Lung (tissue), 12 donors: Measurements from ENCODE around the gene LATS2. TPM values are rescaled to one million over a fixed set of nuclear protein-coding genes. Genes with fewer than 3 reads are reported as not detected.

Experiments used
- ATAC-seq: fragments of 200-7000 bp; cut with Tn5 transposase; one replicate; pipeline ENCODE4 v1.9.1; 2020; ENCODE audit warnings: moderate number of reproducible peaks; ENCODE audit not compliant: insufficient read depth, low FRiP score
- DNase-seq, 3 donors: peaks; one replicate each; pipeline ENCODE4 v3.0.0-alpha.2; 2013 to 2017
- H3K27ac ChIP-seq, 2 donors: one replicate each; pipeline ENCODE4 v1.5.1; 2013; ENCODE audit warnings: mild to moderate bottlenecking in 2 of 2, moderate library complexity in 2 of 2, control low read depth in 1 of 2, inconsistent platforms in 1 of 2, low read depth in 1 of 2, low read length in 1 of 2
- H3K27me3 ChIP-seq, 3 donors: one replicate each; pipeline ENCODE4 v1.5.1; 2013; ENCODE audit warnings: low read length in 2 of 3; ENCODE audit not compliant: control insufficient read depth in 3 of 3, insufficient read depth in 3 of 3
- H3K36me3 ChIP-seq, 4 donors: one replicate each; pipeline ENCODE4 v1.5.1; 2013; ENCODE audit warnings: low read length in 4 of 4, mild to moderate bottlenecking in 1 of 4, moderate library complexity in 1 of 4; ENCODE audit not compliant: control insufficient read depth in 4 of 4, insufficient read depth in 4 of 4
- H3K4me1 ChIP-seq, 5 donors: one replicate each; pipeline ENCODE4 v1.5.1; 2013; ENCODE audit warnings: low read length in 5 of 5, mild to moderate bottlenecking in 2 of 5, moderate library complexity in 1 of 5; ENCODE audit not compliant: control insufficient read depth in 5 of 5, insufficient read depth in 5 of 5
- H3K4me3 ChIP-seq: one replicate; pipeline ENCODE4 v1.5.1; 2013; ENCODE audit warnings: mild to moderate bottlenecking, control low read depth, moderate library complexity
- H3K9ac ChIP-seq, 2 donors: one replicate each; pipeline ENCODE4 v1.5.1; 2013; ENCODE audit warnings: low read length in 2 of 2, control low read depth in 1 of 2; ENCODE audit not compliant: insufficient read depth in 1 of 2
- H3K9me3 ChIP-seq, 4 donors: one replicate each; pipeline ENCODE4 v1.5.1; 2013; ENCODE audit warnings: low read length in 3 of 4, mild to moderate bottlenecking in 1 of 4, moderate library complexity in 1 of 4; ENCODE audit not compliant: control insufficient read depth in 4 of 4, insufficient read depth in 3 of 4
- WGBS, 2 donors: extraction: QIAGEN DNeasy Blood & Tissue Kit; methylation state at CpG; one replicate each; pipeline ENCODE4 v1.1.7; 2013; 5-methylcytosine and 5-hydroxymethylcytosine counted together
- polyA plus RNA-seq, 2 donors: library from polyadenylated mRNA; stranded (reverse); fragments of 200-250 nt; gene quantifications; one replicate each; pipeline ENCODE4 v1.2.1, GENCODE V29; 2013
- total RNA-seq, 2 donors: library from RNA; depleted of rRNA in 1 of 2; stranded (reverse); fragments of >200 nt in 1 of 2; gene quantifications; one replicate each; pipeline ENCODE4 v1.2.1, GENCODE V29; 2014 to 2021
- TF ChIP-seq, protein P1 (sequence below): IDR thresholded peaks from 2 replicates; pipeline ENCODE4 v1.5.1; 2012; ENCODE audit warnings: mild to moderate bottlenecking; ENCODE audit errors: control extremely low read depth, extremely low read depth
- donor health status: control.
- donor health status: control.
- donor health status: Bipolar disorder and iron deficiency.
- donor health status: healthy.
- donor health status: DM: yes; HTN: yes; CAD: no.

The LATS2 gene
- total and polyA plus RNA-seq, 4 donors, result 7.7 to 37.5 (median 21.3) TPM

DNA sequence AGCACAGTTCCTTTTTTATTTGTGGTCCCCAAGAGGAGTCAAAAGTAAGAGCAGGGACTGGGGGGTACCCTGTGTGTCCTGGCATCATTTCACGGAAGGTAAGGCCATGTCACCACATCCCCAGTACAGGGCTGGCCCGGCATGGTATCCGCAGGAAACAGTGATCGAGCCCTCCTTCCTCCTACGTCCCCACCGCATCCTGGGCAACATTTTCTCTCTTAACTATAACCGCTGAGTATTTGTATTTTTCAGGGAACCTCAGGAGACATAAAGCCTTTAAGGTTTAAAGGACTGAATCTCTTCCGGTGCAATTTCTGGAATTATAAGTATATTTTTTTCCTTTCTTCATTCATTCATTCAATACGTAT is 13.6 kb upstream of the LATS2 start:
- Histone ChIP-seq H3K27me3 (no peaks in the 10 kb centered on the region), H3K4me3 (no peak overlapping the region), H3K36me3 (no peaks in the 10 kb centered on the region), H3K9ac (peak overlapping the region in 1 of 2 donors; percentile 35), H3K4me1 (peaks cover 0 to 9% (median 4%) of the 10 kb centered on the region in 5 donors), H3K27ac (peak overlapping the region; percentile 71 to 81), H3K9me3 (no peaks in the 10 kb centered on the region)
- DNase-seq (peak in 1 of 3 donors; percentile 44), ATAC-seq (peak; percentile 27)
- TF ChIP-seq, protein P1, sequence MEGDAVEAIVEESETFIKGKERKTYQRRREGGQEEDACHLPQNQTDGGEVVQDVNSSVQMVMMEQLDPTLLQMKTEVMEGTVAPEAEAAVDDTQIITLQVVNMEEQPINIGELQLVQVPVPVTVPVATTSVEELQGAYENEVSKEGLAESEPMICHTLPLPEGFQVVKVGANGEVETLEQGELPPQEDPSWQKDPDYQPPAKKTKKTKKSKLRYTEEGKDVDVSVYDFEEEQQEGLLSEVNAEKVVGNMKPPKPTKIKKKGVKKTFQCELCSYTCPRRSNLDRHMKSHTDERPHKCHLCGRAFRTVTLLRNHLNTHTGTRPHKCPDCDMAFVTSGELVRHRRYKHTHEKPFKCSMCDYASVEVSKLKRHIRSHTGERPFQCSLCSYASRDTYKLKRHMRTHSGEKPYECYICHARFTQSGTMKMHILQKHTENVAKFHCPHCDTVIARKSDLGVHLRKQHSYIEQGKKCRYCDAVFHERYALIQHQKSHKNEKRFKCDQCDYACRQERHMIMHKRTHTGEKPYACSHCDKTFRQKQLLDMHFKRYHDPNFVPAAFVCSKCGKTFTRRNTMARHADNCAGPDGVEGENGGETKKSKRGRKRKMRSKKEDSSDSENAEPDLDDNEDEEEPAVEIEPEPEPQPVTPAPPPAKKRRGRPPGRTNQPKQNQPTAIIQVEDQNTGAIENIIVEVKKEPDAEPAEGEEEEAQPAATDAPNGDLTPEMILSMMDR, result no peak
- WGBS, 2 donors, result 16 to 28% methylated on average over 9 of the region's 9 CpGs

DNA sequence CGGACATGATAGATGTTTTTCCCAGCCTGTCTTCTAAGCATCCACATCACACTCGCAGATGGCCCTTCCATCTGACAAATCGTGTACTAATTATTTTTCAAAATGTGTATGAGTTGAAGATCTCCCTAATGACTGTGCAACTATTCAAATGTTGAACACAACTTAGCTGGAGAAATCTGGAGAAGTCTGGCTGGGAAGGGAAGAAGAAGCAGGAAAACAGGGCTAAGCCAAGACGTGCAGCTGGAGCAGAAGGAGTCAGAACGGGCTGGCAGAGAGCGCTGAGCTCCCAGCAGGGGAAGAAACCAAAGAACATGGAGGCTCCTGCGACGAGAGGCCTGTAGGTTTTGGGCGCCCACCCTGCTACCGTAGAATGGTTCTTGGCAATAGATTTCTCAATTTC is 13.2 kb upstream of the LATS2 start:
- no peak overlapping the region for H3K4me3 ChIP-seq
- peaks cover 0 to 14% (median 4%) of the 10 kb centered on the region in 5 donors for H3K4me1 ChIP-seq
- H3K27me3 ChIP-seq, result no peaks in the 10 kb centered on the region
- H3K9ac ChIP-seq, result peak overlapping the region in 1 of 2 donors; percentile 35
- H3K9me3 ChIP-seq, result no peaks in the 10 kb centered on the region
- peak overlapping the region; percentile 72 to 86 for H3K27ac ChIP-seq
- no peaks in the 10 kb centered on the region for H3K36me3 ChIP-seq
- DNase-seq (peak; percentile 56 to 83 (median 73)), ATAC-seq (no peak)
- TF ChIP-seq, protein P1, result no peak
- WGBS, 2 donors, result 28 to 44% methylated on average over 10 of the region's 10 CpGs

DNA sequence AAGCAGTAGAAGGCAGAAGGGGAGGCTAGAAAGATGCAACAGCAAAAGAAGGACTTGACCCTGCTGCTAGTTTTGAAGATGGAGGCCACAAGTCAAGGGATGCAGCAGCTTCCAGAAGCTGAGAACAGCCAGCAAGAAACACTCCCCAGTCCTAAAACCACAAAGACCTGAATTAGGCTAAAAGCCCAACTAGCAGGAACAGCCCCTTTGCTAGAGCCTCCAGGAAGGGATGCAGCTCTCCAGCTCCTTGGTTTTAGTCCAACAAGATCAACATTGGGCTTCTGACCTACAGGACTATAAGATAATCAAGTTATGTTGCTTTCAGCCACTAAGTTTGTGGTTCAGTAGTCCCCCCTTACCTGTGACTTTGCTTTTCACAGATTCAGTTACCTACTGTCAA is 10.5 kb upstream of the LATS2 start:
- Histone ChIP-seq H3K9me3 (no peaks in the 10 kb centered on the region), H3K4me3 (no peak overlapping the region), H3K36me3 (no peaks in the 10 kb centered on the region), H3K27ac (no peak overlapping the region), H3K9ac (no peak overlapping the region), H3K27me3 (no peaks in the 10 kb centered on the region), H3K4me1 (peaks cover 0 to 18% (median 0%) of the 10 kb centered on the region in 5 donors)
- no peak for ATAC-seq
- no peak for DNase-seq
- TF ChIP-seq, protein P1, result no peak

DNA sequence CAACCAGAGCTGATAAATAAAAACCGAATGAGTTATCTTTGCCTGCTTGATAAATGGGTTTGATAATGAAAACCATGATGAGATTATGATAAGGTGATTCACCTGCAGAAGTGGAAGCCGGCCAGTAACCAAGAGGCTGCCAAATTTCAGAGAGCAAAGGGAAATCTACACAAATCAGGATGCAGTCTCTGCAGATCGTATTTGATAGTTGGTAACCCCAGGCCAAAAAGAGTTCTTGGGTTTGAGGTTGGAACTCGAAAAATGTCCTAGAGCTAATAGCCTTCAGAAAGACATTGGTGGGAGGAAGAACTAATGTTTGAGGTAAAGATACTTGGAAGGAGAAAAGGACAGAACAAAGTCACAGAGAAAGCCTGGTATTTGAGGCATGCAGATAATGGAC is 9.6 kb upstream of the LATS2 start:
- no peak overlapping the region for H3K27ac ChIP-seq
- no peaks in the 10 kb centered on the region for H3K27me3 ChIP-seq
- H3K9ac ChIP-seq, result no peak overlapping the region
- DNase-seq (no peak), ATAC-seq (no peak)
- 71% methylated on average over 4 of the region's 4 CpGs for WGBS, 2 donors
- H3K9me3 ChIP-seq, result no peaks in the 10 kb centered on the region
- TF ChIP-seq, protein P1, result no peak
- no peaks in the 10 kb centered on the region for H3K36me3 ChIP-seq
- H3K4me1 ChIP-seq, result peaks cover 0 to 18% (median 0%) of the 10 kb centered on the region in 5 donors
- no peak overlapping the region for H3K4me3 ChIP-seq
